K562 (cell line): ENCODE data around the gene VRK3. TPM values are rescaled to one million over a fixed set of nuclear protein-coding genes. Genes with fewer than 3 reads are reported as not detected.

Source experiments
- ADNP ChIP-seq: fragments of 200-800 bp; sonication (Bioruptor generic); IDR thresholded peaks from 2 replicates; pipeline ENCODE4 v1.6.1; 2016; ENCODE audit warnings: missing genetic modification characterization, missing compliant biosample characterization
- ATF7 ChIP-seq: fragments of 450-650 bp; IDR thresholded peaks from 2 replicates; pipeline ENCODE4 v1.7.1; 2014; ENCODE audit warnings: mild to moderate bottlenecking, moderate library complexity
- CBX5 ChIP-seq: IDR thresholded peaks from 2 replicates; pipeline ENCODE4 v1.6.1; 2014; ENCODE audit warnings: low read depth, borderline replicate concordance
- FOSL1 ChIP-seq: fragments of 200-800 bp; sonication (Bioruptor generic); conservative IDR thresholded peaks from 2 replicates; pipeline ENCODE4 v1.6.1; 2016; ENCODE audit warnings: missing genetic modification characterization, missing compliant biosample characterization
- FOXM1 ChIP-seq, 2 experiments: fragments of 450-650 bp in 1 of 2; sonication (generic) in 1 of 2; formaldehyde crosslinking in 1 of 2; IDR thresholded peaks; 2 replicates each; pipeline versions ENCODE4 v1.6.1 to v1.9.0; 2017 to 2022; ENCODE audit warnings: low read depth in 2 of 2, mild to moderate bottlenecking in 2 of 2, missing genetic modification reagents in 1 of 2, moderate library complexity in 1 of 2
- HLTF ChIP-seq: fragments of 450-650 bp; IDR thresholded peaks from 2 replicates; pipeline ENCODE4 v1.6.1; 2016
- KHSRP ChIP-seq: fragments of 450-650 bp; IDR thresholded peaks from 2 replicates; pipeline ENCODE4 v1.6.1; 2017
- KLF13 ChIP-seq: fragments of 450-650 bp; IDR thresholded peaks from 2 replicates; pipeline ENCODE4 v1.6.1; 2016; ENCODE audit warnings: missing genetic modification characterization, low read depth, mild to moderate bottlenecking, missing compliant biosample characterization, moderate library complexity, borderline replicate concordance
- MAFG ChIP-seq: fragments of 450-650 bp; conservative IDR thresholded peaks from 2 replicates; pipeline ENCODE4 v1.6.1; 2016; ENCODE audit warnings: missing genetic modification characterization, missing compliant biosample characterization
- MECOM ChIP-seq: fragments of 250-450 bp; sonication (Bioruptor Pico); IDR thresholded peaks from 2 replicates; pipeline ENCODE4 v1.8.0; 2022; ENCODE audit warnings: inconsistent platforms
- MXI1 ChIP-seq: IDR thresholded peaks from 2 replicates; pipeline ENCODE4 v1.6.1; 2011; ENCODE audit warnings: low read depth, mild to moderate bottlenecking, improper control_type of control experiment, low read length
- PHF21A ChIP-seq: fragments of 450-650 bp; IDR thresholded peaks from 2 replicates; pipeline ENCODE4 v1.6.1; 2017; ENCODE audit warnings: low read depth, borderline replicate concordance
- PTRF ChIP-seq: fragments of 450-650 bp; IDR thresholded peaks from 2 replicates; pipeline ENCODE4 v1.6.1; 2016; ENCODE audit warnings: mild to moderate bottlenecking, missing genetic modification characterization, missing compliant biosample characterization
- SAP30 ChIP-seq: fragments of 200-600 bp; sonication (generic); IDR thresholded peaks from 2 replicates; pipeline ENCODE4 v1.6.1; 2012; ENCODE audit warnings: borderline replicate concordance, low read depth, mild to moderate bottlenecking, moderate library complexity, low read length, control low read depth, inconsistent platforms; ENCODE audit not compliant: insufficient read depth, poor library complexity, severe bottlenecking
- SMAD1 ChIP-seq: fragments of 150-350 bp; IDR thresholded peaks from 2 replicates; pipeline ENCODE4 v1.6.1; 2014; ENCODE audit warnings: low read length, low read depth; ENCODE audit not compliant: partially characterized antibody
- TAF7 ChIP-seq: fragments of 450-650 bp; IDR thresholded peaks from 2 replicates; pipeline ENCODE4 v1.6.1; 2016; ENCODE audit warnings: missing genetic modification characterization, missing compliant biosample characterization
- TEAD4 ChIP-seq, 2 experiments: sonication (generic) in 1 of 2; formaldehyde crosslinking in 1 of 2; IDR thresholded peaks; 2 replicates each; pipeline versions ENCODE4 v1.6.1 to v1.8.0; 2012 to 2022; ENCODE audit warnings: borderline replicate concordance in 1 of 2, inconsistent platforms in 1 of 2, low read length in 1 of 2, mild to moderate bottlenecking in 1 of 2, missing genetic modification reagents in 1 of 2
- TGIF2 ChIP-seq: sonication (generic); formaldehyde crosslinking; IDR thresholded peaks from 2 replicates; pipeline ENCODE4 v1.8.1; 2022; ENCODE audit warnings: mild to moderate bottlenecking, missing genetic modification reagents, moderate library complexity
- ZNF124 ChIP-seq: sonication (generic); formaldehyde crosslinking; IDR thresholded peaks from 2 replicates; pipeline ENCODE4 v1.8.1; 2022; ENCODE audit warnings: missing genetic modification reagents
- ZNF134 ChIP-seq: fragments of 250-450 bp; sonication (Bioruptor Pico); conservative IDR thresholded peaks from 2 replicates; pipeline ENCODE4 v1.4.0; 2020
- ZNF224 ChIP-seq: sonication (generic); formaldehyde crosslinking; IDR thresholded peaks from 2 replicates; pipeline ENCODE4 v1.8.0; 2022; ENCODE audit warnings: mild to moderate bottlenecking, missing genetic modification reagents
- ZNF324 ChIP-seq: fragments of 250-450 bp; sonication (Bioruptor Pico); IDR thresholded peaks from 2 replicates; pipeline ENCODE4 v1.4.0; 2020; ENCODE audit warnings: mild to moderate bottlenecking
- polyA plus RNA-seq, 8 experiments: library from polyadenylated mRNA; depleted of rRNA in 4 of 8; stranded (reverse) in 5 of 8; unstranded in 3 of 8; fragments of >200 nt; fragmentation: Nextera tagmentation in 2 of 8; fragmentation: Illumina TruSeq in 1 of 8; extraction: Ambion mirVana in 2 of 8; extraction: Trizol in 1 of 8; gene quantifications; 2 replicates each; pipeline versions ENCODE4 v1.2.1 to v1.2.3, GENCODE V29; 2011 to 2014; ENCODE audit warnings: inconsistent platforms in 1 of 8, missing spikeins in 1 of 8
- total RNA-seq, 7 experiments: library from RNA; depleted of rRNA in 6 of 7; stranded (reverse); fragments of >200 nt in 6 of 7; fragmentation: Illumina TruSeq in 2 of 7; extraction: Trizol in 2 of 7; gene quantifications; 2 replicates each; pipeline versions ENCODE4 v1.2.1 to v1.2.3, GENCODE V29; 2011 to 2021; ENCODE audit warnings: low replicate concordance in 1 of 7
- TF ChIP-seq, protein P1 (sequence below): fragments of 450-650 bp; formaldehyde crosslinking; IDR thresholded peaks from 2 replicates; pipeline ENCODE4 v1.4.0; 2020; ENCODE audit warnings: mild to moderate bottlenecking, moderate library complexity
- TF ChIP-seq, protein P2 (sequence below): fragments of 250-450 bp; sonication (Bioruptor Pico); IDR thresholded peaks from 2 replicates; pipeline ENCODE4 v1.8.0; 2021; ENCODE audit warnings: moderate library complexity, mild to moderate bottlenecking, inconsistent platforms
- TF ChIP-seq, protein P3 (sequence below): fragments of 450-650 bp; IDR thresholded peaks from 2 replicates; pipeline ENCODE4 v1.6.1; 2016; ENCODE audit warnings: antibody characterized with exemption

Gene VRK3
- total and polyA plus RNA-seq, 9 of the 15 experiments (the other 6 are each of a cell fraction or from before 2014, with no cell fraction given): 25.6 to 94.3 (median 42.9) TPM

DNA sequence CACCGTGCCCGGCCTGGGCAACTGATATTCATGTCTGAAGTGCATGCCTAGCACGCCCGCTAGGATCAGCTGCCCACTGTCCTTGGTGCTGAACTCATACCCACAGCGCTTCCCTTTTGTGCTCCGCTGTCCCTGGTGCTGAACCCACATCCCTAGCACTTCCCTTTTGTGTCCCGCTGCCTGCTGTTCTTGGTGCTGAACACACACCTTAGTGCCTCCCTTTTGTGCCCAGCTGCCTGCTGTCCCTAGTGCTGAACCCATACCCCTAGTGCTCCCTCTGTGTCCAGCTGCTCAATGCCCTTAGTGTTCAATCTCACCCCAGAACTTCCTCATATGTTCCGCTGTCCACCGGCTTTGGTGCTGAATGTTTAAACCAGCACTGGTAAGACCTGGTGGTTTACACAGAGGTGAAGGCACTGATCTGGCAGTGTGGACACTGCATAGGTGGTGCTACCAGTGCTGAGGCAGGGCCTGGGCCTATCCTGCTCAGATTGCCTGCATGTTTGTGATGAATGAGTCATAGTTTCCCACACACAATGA, 37.9 kb downstream of the VRK3 start (continued):
- peak; percentile 89 for TF ChIP-seq PTRF (tag)
- peak; percentile 98 for TF ChIP-seq ZNF124 (CRISPR knock-in tag)
- TF ChIP-seq CBX5: peak; percentile 90; the same call in 1 of the 2 replicates
- TF ChIP-seq SMAD1: no peak
- TF ChIP-seq, protein P1, sequence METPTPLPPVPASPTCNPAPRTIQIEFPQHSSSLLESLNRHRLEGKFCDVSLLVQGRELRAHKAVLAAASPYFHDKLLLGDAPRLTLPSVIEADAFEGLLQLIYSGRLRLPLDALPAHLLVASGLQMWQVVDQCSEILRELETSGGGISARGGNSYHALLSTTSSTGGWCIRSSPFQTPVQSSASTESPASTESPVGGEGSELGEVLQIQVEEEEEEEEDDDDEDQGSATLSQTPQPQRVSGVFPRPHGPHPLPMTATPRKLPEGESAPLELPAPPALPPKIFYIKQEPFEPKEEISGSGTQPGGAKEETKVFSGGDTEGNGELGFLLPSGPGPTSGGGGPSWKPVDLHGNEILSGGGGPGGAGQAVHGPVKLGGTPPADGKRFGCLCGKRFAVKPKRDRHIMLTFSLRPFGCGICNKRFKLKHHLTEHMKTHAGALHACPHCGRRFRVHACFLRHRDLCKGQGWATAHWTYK (CRISPR knock-in tag): peak; percentile 98
- no peak for TF ChIP-seq PHF21A
- peak; percentile 100 for TF ChIP-seq ZNF224 (CRISPR knock-in tag)
- TF ChIP-seq ATF7: peak; percentile 53; the same call in 1 of the 2 replicates
- TF ChIP-seq, protein P2, sequence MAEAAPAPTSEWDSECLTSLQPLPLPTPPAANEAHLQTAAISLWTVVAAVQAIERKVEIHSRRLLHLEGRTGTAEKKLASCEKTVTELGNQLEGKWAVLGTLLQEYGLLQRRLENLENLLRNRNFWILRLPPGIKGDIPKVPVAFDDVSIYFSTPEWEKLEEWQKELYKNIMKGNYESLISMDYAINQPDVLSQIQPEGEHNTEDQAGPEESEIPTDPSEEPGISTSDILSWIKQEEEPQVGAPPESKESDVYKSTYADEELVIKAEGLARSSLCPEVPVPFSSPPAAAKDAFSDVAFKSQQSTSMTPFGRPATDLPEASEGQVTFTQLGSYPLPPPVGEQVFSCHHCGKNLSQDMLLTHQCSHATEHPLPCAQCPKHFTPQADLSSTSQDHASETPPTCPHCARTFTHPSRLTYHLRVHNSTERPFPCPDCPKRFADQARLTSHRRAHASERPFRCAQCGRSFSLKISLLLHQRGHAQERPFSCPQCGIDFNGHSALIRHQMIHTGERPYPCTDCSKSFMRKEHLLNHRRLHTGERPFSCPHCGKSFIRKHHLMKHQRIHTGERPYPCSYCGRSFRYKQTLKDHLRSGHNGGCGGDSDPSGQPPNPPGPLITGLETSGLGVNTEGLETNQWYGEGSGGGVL (CRISPR knock-in tag): peak; percentile 50
- TF ChIP-seq FOSL1 (tag): peak; percentile 72
- TF ChIP-seq MECOM: peak; percentile 98
- peak; percentile 64 for TF ChIP-seq ADNP (tag)
- TF ChIP-seq, protein P3, sequence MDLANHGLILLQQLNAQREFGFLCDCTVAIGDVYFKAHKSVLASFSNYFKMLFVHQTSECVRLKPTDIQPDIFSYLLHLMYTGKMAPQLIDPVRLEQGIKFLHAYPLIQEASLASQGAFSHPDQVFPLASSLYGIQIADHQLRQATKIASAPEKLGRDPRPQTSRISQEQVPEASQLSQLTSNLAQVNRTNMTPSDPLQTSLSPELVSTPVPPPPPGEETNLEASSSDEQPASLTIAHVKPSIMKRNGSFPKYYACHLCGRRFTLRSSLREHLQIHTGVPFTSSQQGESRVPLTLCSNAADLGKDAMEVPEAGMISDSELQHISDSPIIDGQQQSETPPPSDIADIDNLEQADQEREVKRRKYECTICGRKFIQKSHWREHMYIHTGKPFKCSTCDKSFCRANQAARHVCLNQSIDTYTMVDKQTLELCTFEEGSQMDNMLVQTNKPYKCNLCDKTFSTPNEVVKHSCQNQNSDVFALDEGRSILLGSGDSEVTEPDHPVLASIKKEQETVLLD: peak; percentile 80
- peak; percentile 62 for TF ChIP-seq MAFG
- peak; percentile 99 for TF ChIP-seq MXI1
- TF ChIP-seq TGIF2 (CRISPR knock-in tag): peak; percentile 100
- TF ChIP-seq FOXM1 (IDR thresholded peaks at IDR 0.05; ENCODE audit: low read depth): no peak
- peak; percentile 100 for TF ChIP-seq FOXM1 (CRISPR knock-in tag; IDR thresholded peaks at IDR 0.05; ENCODE audit: low read depth)
- TF ChIP-seq TAF7 (tag): 0 out of 2 replicates have a peak, but pooled peaks have one; percentile 29
- peak; percentile 67 for TF ChIP-seq TEAD4 (IDR thresholded peaks at IDR 0.05; ENCODE audit: low read length)
- peak; percentile 99 for TF ChIP-seq TEAD4 (CRISPR knock-in tag; IDR thresholded peaks at IDR 0.05; ENCODE audit: borderline replicate concordance)
- peak; percentile 81 for TF ChIP-seq ZNF134 (CRISPR knock-in tag)
- peak; percentile 78 for TF ChIP-seq ZNF324 (CRISPR knock-in tag)
- peak; percentile 93 for TF ChIP-seq KLF13 (tag)
- peak; percentile 100 for TF ChIP-seq SAP30
- no peak for TF ChIP-seq KHSRP
- TF ChIP-seq HLTF: peak; percentile 91; the same call in 1 of the 2 replicates
